Neural progenitor cell (in vitro differentiated cells): ENCODE measurements around the gene OOSP3. TPM values are rescaled to one million over a fixed set of nuclear protein-coding genes. Genes with fewer than 3 reads are reported as not detected.
"Not testable (repeated sequence)": the region's sequence is repeated elsewhere in the genome, so short reads cannot be mapped to it uniquely, and the experiment has no call there.

Source experiments
- DNase-seq: peaks from one replicate; pipeline ENCODE4 v3.0.0-alpha.2; 2016; ENCODE audit warnings: low spot score
- H2AFZ ChIP-seq: fragments of 200-600 bp; sonication (generic); replicated peaks from 2 replicates; pipeline ENCODE4 v1.6.1; 2016; ENCODE audit warnings: antibody characterized with exemption
- H3F3A ChIP-seq: fragments of 200-600 bp; sonication (generic); 2 replicates; pipeline ENCODE4 v1.6.1; 2016; ENCODE audit warnings: antibody characterized with exemption, low read depth
- H3K27ac ChIP-seq: fragments of 200-600 bp; sonication (generic); 2 replicates; pipeline ENCODE4 v1.5.1; 2016; ENCODE audit warnings: mild to moderate bottlenecking
- H3K27me3 ChIP-seq: fragments of 200-600 bp; sonication (generic); 2 replicates; pipeline ENCODE4 v1.6.1; 2016; ENCODE audit warnings: mild to moderate bottlenecking, moderate library complexity
- H3K36me3 ChIP-seq: fragments of 200-600 bp; sonication (generic); 2 replicates; pipeline ENCODE4 v1.5.1; 2016
- H3K4me1 ChIP-seq: fragments of 200-600 bp; sonication (generic); 2 replicates; pipeline ENCODE4 v1.6.1; 2016; ENCODE audit warnings: mixed run types
- H3K4me2 ChIP-seq: fragments of 200-600 bp; sonication (generic); 2 replicates; pipeline ENCODE4 v1.6.1; 2016
- H3K4me3 ChIP-seq: fragments of 200-600 bp; sonication (generic); 2 replicates; pipeline ENCODE4 v1.5.1; 2016
- H3K79me2 ChIP-seq: fragments of 200-600 bp; sonication (generic); 2 replicates; pipeline ENCODE4 v1.6.1; 2016; ENCODE audit warnings: low read depth
- H3K9ac ChIP-seq: fragments of 200-600 bp; sonication (generic); 2 replicates; pipeline ENCODE4 v1.6.1; 2016
- H3K9me3 ChIP-seq: fragments of 200-600 bp; sonication (generic); 2 replicates; pipeline ENCODE4 v1.5.1; 2016; ENCODE audit warnings: low read depth
- H4K20me1 ChIP-seq: fragments of 200-600 bp; sonication (generic); 2 replicates; pipeline ENCODE4 v1.6.1; 2016; ENCODE audit warnings: low read depth
- H3K27ac Mint-ChIP-seq: 3 replicates; pipeline ENCODE4 v1.8.0; 2021; ENCODE audit warnings: mixed read lengths
- H3K27me3 Mint-ChIP-seq: 2 replicates; pipeline ENCODE4 v1.8.0; 2022; ENCODE audit warnings: low read depth, mild to moderate bottlenecking, inconsistent platforms, moderate library complexity, mixed read lengths; ENCODE audit not compliant: insufficient read depth
- H3K36me3 Mint-ChIP-seq: 3 replicates; pipeline ENCODE4 v1.8.0; 2021; ENCODE audit warnings: mixed read lengths
- H3K4me1 Mint-ChIP-seq: 3 replicates; pipeline ENCODE4 v1.8.0; 2021; ENCODE audit warnings: mixed read lengths
- H3K4me3 Mint-ChIP-seq: 3 replicates; pipeline ENCODE4 v1.8.0; 2021; ENCODE audit warnings: mild to moderate bottlenecking, moderate library complexity, mixed read lengths
- H3K9me3 Mint-ChIP-seq: 3 replicates; pipeline ENCODE4 v1.8.0; 2020; ENCODE audit warnings: mixed read lengths
- EZH2 ChIP-seq: fragments of 200-600 bp; sonication (generic); IDR thresholded peaks from 2 replicates; pipeline ENCODE4 v1.6.1; 2017; ENCODE audit warnings: antibody characterized with exemption, mild to moderate bottlenecking, moderate library complexity
- EZH2phosphoT487 ChIP-seq: fragments of 200-600 bp; sonication (generic); IDR thresholded peaks from 2 replicates; pipeline ENCODE4 v1.6.1; 2017; ENCODE audit warnings: antibody characterized with exemption
- total RNA-seq: library from RNA; depleted of rRNA; stranded (reverse); fragments of >200 nt; gene quantifications from 2 replicates; pipeline ENCODE4 v1.2.3, GENCODE V29; 2015; ENCODE audit warnings: low replicate concordance
- TF ChIP-seq, protein P1 (sequence below): fragments of 200-600 bp; sonication (generic); IDR thresholded peaks from 2 replicates; pipeline ENCODE4 v1.5.1; 2017; ENCODE audit warnings: antibody characterized with exemption, mild to moderate bottlenecking

Gene OOSP3
- total RNA-seq, 1 donor from 2014 or later = not detected

DNA sequence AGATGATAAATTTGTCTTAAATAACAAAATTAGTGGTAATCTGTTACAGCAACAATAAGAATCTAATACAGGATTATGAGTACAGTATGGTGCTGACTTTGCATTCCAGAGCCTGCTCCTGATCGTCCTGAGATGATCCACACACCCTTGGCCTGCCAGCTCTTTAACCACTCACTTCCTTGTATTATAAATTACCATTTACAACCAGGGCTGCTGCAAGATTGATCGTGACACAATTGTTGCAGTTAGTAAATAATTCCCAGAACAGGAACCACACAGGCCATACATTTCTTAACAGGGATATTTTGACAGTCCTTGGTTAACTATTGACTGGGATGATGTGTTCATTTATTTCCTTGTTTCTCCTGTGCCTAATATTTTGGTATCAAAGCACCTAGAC is 29.5 kb upstream of the OOSP3 start:
- Mint-ChIP-seq H3K4me3 (no peak overlapping the region), H3K27me3 (no peaks in the 10 kb centered on the region), H3K9me3 (no peaks in the 10 kb centered on the region), H3K4me1 (no peaks in the 10 kb centered on the region), H3K36me3 (no peaks in the 10 kb centered on the region), H3K27ac (no peak overlapping the region)
- Histone ChIP-seq H3K4me3 (no peak overlapping the region), H3K9me3 (no peaks in the 10 kb centered on the region), H2AFZ (no peak overlapping the region), H4K20me1 (no peaks in the 10 kb centered on the region), H3K4me2 (no peak overlapping the region), H3K9ac (no peak overlapping the region), H3K4me1 (no peaks in the 10 kb centered on the region), H3K79me2 (no peaks in the 10 kb centered on the region), H3K27ac (no peak overlapping the region), H3K27me3 (no peaks in the 10 kb centered on the region), H3K36me3 (no peaks in the 10 kb centered on the region), H3F3A (no peaks in the 10 kb centered on the region)
- TF ChIP-seq EZH2 = no peak
- TF ChIP-seq, protein P1, sequence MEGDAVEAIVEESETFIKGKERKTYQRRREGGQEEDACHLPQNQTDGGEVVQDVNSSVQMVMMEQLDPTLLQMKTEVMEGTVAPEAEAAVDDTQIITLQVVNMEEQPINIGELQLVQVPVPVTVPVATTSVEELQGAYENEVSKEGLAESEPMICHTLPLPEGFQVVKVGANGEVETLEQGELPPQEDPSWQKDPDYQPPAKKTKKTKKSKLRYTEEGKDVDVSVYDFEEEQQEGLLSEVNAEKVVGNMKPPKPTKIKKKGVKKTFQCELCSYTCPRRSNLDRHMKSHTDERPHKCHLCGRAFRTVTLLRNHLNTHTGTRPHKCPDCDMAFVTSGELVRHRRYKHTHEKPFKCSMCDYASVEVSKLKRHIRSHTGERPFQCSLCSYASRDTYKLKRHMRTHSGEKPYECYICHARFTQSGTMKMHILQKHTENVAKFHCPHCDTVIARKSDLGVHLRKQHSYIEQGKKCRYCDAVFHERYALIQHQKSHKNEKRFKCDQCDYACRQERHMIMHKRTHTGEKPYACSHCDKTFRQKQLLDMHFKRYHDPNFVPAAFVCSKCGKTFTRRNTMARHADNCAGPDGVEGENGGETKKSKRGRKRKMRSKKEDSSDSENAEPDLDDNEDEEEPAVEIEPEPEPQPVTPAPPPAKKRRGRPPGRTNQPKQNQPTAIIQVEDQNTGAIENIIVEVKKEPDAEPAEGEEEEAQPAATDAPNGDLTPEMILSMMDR = no peak
- no peak for TF ChIP-seq EZH2phosphoT487
- no peak for DNase-seq

DNA sequence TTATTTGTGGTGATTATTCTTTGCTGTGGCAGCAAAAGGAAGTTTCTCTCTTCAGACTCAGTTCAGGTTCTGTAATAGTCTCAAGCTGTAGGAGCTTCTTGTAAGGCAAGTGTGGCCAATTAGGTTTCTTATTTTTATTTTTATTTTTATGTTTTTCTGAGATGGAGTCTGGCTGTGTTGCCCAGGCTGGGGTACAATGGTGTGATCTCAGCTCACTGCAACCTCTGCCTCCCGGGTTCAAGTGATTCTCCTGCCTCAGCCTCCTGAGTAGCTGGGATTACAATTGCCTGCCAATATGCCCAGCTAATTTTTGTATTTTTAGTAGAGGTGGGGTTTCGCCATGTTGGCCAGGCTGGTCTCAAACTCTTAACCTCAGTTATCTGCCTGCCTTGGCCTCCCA is 29.0 kb upstream of the OOSP3 start:
- H3K27ac Mint-ChIP-seq = not testable (repeated sequence)

DNA sequence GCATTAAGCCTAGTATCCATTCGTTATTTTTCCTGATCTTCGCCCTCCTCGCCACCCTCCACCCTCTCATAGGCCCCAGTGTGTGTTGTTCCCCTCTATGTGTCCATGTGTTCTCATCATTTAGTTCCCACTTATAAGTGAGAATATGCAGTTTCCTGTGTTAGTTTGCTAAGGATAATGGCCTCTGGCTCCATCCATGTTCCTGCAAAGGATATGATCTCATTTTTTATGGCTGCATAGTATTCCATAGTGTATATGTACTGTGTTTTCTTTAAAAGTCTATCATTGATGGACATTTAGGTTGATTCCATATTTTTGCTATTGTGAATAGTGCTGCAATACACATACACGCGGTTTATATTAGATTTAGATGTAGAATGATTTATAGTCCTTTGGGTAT is 27.2 kb upstream of the OOSP3 start:
- H3K4me3 ChIP-seq, H2AFZ ChIP-seq, H3K27me3 ChIP-seq, H3K27ac ChIP-seq, H3K27me3 Mint-ChIP-seq, H3K9me3 Mint-ChIP-seq, H4K20me1 ChIP-seq, H3K36me3 Mint-ChIP-seq, H3K4me2 ChIP-seq, H3K36me3 ChIP-seq, H3F3A ChIP-seq, H3K4me3 Mint-ChIP-seq, H3K9me3 ChIP-seq, H3K9ac ChIP-seq, H3K79me2 ChIP-seq, DNase-seq, H3K27ac Mint-ChIP-seq, H3K4me1 Mint-ChIP-seq, H3K4me1 ChIP-seq: not testable (repeated sequence)

More for the DNA sequence above, 29.0 kb upstream of the OOSP3 start:
- not testable (repeated sequence) for H2AFZ ChIP-seq, H3K36me3 ChIP-seq, H3K79me2 ChIP-seq, H3K27me3 ChIP-seq, H3K27ac ChIP-seq, DNase-seq, H3K4me3 ChIP-seq, H3K4me1 Mint-ChIP-seq, H3K9ac ChIP-seq, H3K4me1 ChIP-seq, H4K20me1 ChIP-seq, H3F3A ChIP-seq, H3K4me3 Mint-ChIP-seq, H3K4me2 ChIP-seq, H3K27me3 Mint-ChIP-seq, H3K36me3 Mint-ChIP-seq, H3K9me3 ChIP-seq, H3K9me3 Mint-ChIP-seq

DNA sequence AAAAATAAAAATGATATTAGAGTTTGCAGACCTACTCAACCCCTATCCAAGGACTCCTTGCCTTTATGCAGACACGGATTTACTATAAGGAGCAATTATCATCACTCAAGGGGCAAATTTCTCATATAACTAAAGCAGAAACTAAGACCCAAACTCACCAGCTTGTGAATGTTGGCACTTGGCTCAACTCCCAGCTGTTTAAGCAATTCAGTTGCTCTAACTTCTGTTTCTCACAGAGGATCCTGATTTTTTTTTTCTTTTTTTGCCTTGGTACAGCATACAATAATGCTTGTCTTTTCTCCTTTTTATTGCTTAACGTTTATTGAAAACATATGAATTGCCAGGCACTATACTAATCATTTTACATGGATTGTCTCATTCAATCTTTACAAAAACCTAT is 23.7 kb upstream of the OOSP3 start:
- Histone ChIP-seq H3K79me2 (no peaks in the 10 kb centered on the region), H3K27ac (no peak overlapping the region), H3K9me3 (no peaks in the 10 kb centered on the region), H3K36me3 (no peaks in the 10 kb centered on the region), H2AFZ (no peak overlapping the region), H3K4me1 (no peaks in the 10 kb centered on the region), H4K20me1 (no peaks in the 10 kb centered on the region), H3K27me3 (no peaks in the 10 kb centered on the region), H3K4me2 (no peak overlapping the region), H3K4me3 (no peak overlapping the region), H3K9ac (no peak overlapping the region), H3F3A (no peaks in the 10 kb centered on the region)
- no peak overlapping the region for H3K4me3 Mint-ChIP-seq
- no peaks in the 10 kb centered on the region for H3K27me3 Mint-ChIP-seq
- no peaks in the 10 kb centered on the region for H3K9me3 Mint-ChIP-seq
- H3K36me3 Mint-ChIP-seq = no peaks in the 10 kb centered on the region
- H3K4me1 Mint-ChIP-seq = no peaks in the 10 kb centered on the region
- DNase-seq = no peak
- TF ChIP-seq, protein P1 = no peak
- no peak for TF ChIP-seq EZH2phosphoT487
- TF ChIP-seq EZH2 = no peak
- H3K27ac Mint-ChIP-seq = no peak overlapping the region
